ENCODE results near the gene NHSL1. TPM values are rescaled to one million over a fixed set of nuclear protein-coding genes. Genes with fewer than 3 reads are reported as not detected.

The NHSL1 gene
- total and polyA plus RNA-seq, 2 donors: 1.7 to 19.5 TPM

DNA sequence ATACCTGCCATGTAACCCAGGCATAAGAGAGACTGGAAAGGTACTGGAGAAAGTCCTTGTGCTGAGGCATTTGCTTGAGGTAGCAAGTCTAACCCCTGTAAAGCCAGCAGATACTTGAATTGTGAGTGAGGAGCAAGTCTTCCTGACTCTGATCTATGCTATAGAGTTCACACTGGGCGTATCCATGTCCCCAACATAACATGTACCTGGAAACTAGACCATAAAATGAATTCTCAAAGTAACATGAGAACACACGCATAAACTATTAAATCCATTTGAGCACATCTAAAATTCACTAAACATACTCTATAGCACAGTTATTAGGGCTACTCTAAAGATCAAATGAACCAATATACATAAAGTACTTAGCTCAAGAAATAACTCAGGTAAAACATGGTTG, 2.0 kb downstream of the NHSL1 start:
- no peak overlapping the region for H3K27ac ChIP-seq (ENCODE audit: low read depth)
- no peak for DNase-seq (ENCODE audit: extremely low spot score)
- no peaks in the 10 kb centered on the region for H3K36me3 ChIP-seq (ENCODE audit: insufficient read depth)
- no peak overlapping the region for H3K4me3 ChIP-seq (ENCODE audit: low read depth, low read length)
- WGBS: 97% methylated on average over 2 of the region's 2 CpGs
- no peaks in the 10 kb centered on the region for H3K4me1 ChIP-seq (ENCODE audit: insufficient read depth)

DNA sequence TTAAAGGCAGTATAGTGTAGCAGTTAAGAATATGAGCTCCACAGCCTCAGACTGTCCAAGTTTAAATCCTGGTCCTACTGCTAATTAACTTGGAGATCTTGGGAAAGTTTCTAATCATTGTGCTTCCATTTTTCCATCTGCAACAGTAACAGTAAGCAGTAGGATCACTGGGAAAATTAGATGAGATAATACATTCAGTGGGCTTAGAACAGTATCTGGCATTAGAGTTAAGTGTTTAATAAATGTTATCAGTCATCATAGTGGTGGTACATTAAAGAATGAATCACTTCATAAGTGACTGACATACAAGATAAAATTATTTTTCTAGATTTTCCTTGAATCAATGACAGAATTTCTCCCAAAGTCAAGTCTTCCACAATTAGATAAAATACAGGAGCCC, 5.0 kb downstream of the NHSL1 start:
- Histone ChIP-seq H3K4me3 (ENCODE audit: low read depth, low read length) (no peak overlapping the region), H3K36me3 (ENCODE audit: insufficient read depth) (no peaks in the 10 kb centered on the region), H3K27ac (ENCODE audit: low read depth) (no peak overlapping the region), H3K4me1 (ENCODE audit: insufficient read depth) (no peaks in the 10 kb centered on the region)
- no peak for DNase-seq (ENCODE audit: extremely low spot score)

DNA sequence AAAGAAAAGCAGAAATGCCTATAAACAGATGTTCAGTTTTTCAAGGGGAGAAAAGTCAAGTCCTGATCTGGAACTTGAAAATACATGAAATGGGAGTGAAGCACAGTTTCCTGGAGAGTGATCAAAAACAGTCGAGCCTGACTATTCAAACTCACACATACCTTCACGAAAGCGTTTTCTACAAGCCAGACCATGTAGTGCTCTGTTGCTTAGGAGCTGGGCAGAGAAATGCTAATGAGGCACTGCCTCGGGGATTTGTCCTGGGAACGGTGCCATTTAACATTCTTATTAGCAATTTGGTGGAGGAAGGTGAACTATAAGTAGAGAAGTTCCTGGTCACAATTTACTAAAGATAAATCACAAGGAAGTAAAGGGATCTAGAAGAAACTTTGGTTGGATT, 5.9 kb downstream of the NHSL1 start:
- WGBS: 27% methylated on average over 5 of the region's 5 CpGs
- Histone ChIP-seq H3K4me3 (ENCODE audit: low read depth, low read length) (no peak overlapping the region), H3K27ac (ENCODE audit: low read depth) (no peak overlapping the region), H3K4me1 (ENCODE audit: insufficient read depth) (no peaks in the 10 kb centered on the region), H3K36me3 (ENCODE audit: insufficient read depth) (no peaks in the 10 kb centered on the region)
- no peak for DNase-seq (ENCODE audit: extremely low spot score)

DNA sequence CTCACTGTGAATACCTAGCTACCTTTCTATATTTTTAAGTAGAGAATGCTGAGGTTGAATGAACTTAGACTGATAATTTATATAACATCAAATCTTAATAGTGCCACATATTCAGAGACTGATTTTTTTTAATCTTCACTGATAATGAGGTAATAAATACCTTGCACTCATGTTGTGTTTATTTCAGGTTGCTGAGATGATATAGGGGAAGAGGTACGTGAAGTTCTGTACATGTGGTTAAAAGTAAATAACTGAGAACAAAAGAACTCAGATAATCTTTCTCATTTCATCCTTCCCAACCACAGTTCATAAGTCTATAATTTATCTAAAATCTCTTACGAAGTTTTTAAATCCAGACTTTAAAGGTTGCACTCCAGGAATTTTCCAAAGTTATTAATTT, 6.4 kb downstream of the NHSL1 start:
- Histone ChIP-seq H3K36me3 (ENCODE audit: insufficient read depth) (no peaks in the 10 kb centered on the region), H3K27ac (ENCODE audit: low read depth) (no peak overlapping the region), H3K4me3 (ENCODE audit: low read depth, low read length) (no peak overlapping the region), H3K4me1 (ENCODE audit: insufficient read depth) (no peaks in the 10 kb centered on the region)
- no peak for DNase-seq (ENCODE audit: extremely low spot score)
- WGBS: 58% methylated on average over 2 of the region's 2 CpGs

DNA sequence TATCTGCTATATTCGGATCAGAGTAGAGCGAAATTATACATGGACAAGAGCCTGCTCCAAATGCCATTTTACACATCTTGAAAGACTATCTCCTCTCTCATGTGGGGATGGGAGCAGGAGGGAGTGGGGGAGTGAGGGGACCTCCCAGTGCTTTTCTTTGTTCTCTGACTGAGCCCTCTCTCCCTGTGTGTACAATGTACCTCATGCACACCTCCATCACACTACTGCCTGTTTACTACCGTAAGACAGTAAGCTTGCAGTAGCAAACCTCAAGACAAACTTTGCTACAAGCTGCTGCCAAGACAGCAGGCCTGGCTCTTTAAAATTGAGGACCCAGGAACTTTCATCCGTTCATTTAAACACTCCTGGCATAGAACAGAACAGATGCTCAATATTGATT, 7.2 kb downstream of the NHSL1 start:
- Histone ChIP-seq H3K27ac (ENCODE audit: low read depth) (no peak overlapping the region), H3K4me1 (ENCODE audit: insufficient read depth) (no peaks in the 10 kb centered on the region), H3K36me3 (ENCODE audit: insufficient read depth) (no peaks in the 10 kb centered on the region), H3K4me3 (ENCODE audit: low read depth, low read length) (no peak overlapping the region)
- no peak for DNase-seq (ENCODE audit: extremely low spot score)
- 50% methylated on average over 4 of the region's 4 CpGs for WGBS

DNA sequence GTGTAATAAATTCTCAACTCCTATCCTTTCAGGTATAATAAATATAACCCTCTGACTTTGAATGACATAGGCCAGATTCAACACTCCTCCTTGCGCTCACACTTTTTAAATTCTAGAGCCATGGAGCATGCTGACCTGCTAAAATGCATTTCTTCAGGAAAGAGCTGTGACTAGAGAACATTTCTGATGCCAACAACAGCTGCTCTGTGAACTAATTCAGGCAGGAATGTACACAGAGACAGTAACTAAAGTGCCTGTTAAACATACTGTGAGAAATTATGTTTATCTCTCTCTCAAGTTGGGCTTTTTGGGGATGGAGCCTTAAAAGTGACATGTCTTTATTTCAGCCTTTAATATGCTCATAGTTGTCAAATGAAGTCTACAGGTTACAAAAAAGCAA, 8.3 kb downstream of the NHSL1 start:
- H3K4me1 ChIP-seq (ENCODE audit: insufficient read depth): no peaks in the 10 kb centered on the region
- WGBS: 54% methylated on average over 1 of the region's 1 CpG
- H3K36me3 ChIP-seq (ENCODE audit: insufficient read depth): no peaks in the 10 kb centered on the region
- no peak for DNase-seq (ENCODE audit: extremely low spot score)
- no peak overlapping the region for H3K4me3 ChIP-seq (ENCODE audit: low read depth, low read length)
- no peak overlapping the region for H3K27ac ChIP-seq (ENCODE audit: low read depth)

DNA sequence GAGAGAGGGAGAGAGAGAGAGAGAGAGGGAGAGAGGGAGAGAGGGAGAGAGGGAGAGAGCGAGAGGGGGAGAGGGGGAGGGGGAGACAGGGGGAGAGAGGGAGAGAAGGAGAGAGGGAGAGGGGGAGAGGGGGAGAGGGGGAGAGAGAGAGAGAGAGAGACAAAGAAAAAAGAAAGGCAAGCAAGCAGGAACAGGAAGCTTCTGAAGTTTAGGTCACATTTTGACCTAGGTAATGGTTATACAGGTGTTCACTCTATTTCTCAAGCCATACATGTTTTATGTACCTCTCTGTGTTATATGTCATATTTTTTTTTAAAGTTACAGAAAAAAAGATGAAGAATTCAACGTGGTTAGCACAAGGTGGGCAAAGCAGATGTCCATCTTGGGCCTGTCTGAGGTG, 9.4 kb downstream of the NHSL1 start:
- 95% methylated on average over 2 of the region's 2 CpGs for WGBS
- Histone ChIP-seq H3K36me3 (ENCODE audit: insufficient read depth) (no peaks in the 10 kb centered on the region), H3K27ac (ENCODE audit: low read depth) (no peak overlapping the region), H3K4me3 (ENCODE audit: low read depth, low read length) (no peak overlapping the region), H3K4me1 (ENCODE audit: insufficient read depth) (no peaks in the 10 kb centered on the region)
- DNase-seq (ENCODE audit: extremely low spot score): no peak

DNA sequence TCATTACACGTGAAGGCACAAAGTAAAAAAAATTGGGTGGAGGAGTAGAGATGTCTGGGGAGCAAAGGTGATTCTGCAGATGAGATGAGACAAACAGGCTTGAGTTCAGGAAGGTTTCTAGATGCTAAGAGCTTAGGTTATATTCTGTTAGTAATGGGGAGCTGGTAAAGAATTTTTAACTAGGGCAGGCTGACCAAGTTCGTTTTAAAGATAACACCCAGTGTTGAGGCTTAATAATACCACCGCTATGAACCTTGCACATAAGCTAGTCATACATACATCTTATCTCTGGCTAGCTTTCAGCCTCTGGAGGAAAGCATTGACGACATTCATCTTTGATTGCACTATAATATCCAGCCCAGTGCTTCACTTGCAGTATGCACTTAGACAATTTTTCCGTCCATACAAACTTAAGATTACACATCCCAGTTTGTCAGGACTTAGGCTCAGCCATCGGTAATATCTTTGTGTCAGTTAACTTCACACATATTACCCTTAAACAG, 12.1 kb downstream of the NHSL1 start:
- Histone ChIP-seq H3K36me3 (ENCODE audit: insufficient read depth) (no peaks in the 10 kb centered on the region), H3K4me1 (ENCODE audit: insufficient read depth) (no peaks in the 10 kb centered on the region), H3K4me3 (ENCODE audit: low read depth, low read length) (no peak overlapping the region), H3K27ac (ENCODE audit: low read depth) (no peak overlapping the region)
- 76% methylated on average over 6 of the region's 6 CpGs for WGBS
- DNase-seq (ENCODE audit: extremely low spot score): no peak

DNA sequence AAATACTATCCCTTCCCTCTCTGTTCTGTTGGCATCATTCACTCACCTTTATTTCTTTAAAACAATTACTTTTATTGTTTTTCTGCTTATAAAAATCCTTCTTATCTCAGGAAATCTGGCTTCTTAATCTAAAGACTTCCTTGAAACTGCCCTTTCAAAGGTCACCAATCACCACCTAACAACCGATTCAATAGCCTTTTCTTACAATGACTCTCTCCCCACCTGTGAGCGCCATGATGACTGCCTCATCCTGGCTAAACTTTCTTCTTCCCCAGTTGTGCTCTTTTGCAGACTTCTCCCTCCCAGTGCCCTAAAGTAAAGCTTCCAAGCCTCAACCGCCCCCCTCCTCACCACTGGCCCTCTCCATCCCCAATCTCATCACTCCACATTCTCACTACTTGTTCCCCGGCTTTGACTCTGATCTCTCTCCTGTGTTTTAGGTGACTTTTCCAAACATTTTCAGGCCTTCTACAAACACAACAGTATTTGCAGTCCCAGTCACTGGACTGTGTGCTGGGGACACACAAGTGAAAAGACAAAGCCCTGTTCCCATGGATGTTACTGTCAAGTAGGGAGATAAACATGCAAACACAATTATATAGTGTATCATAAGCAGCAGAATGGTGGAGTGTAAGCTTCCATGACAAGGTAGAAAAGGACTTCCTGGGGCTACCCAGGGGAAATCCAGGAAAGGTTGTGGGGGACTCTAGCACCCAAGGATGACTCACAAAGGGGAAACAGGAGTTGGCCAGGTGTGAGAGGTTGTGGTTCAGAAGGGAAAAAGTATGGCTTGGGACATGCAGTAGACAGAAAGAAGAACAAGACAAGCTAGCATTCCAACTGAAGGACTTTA, 12.8 kb downstream of the NHSL1 start:
- peaks cover 2% of the 10 kb centered on the region for H3K36me3 ChIP-seq (ENCODE audit: insufficient read depth)
- no peak for DNase-seq (ENCODE audit: extremely low spot score)
- H3K4me1 ChIP-seq (ENCODE audit: insufficient read depth): no peaks in the 10 kb centered on the region
- WGBS: 88% methylated on average over 4 of the region's 4 CpGs
- H3K27ac ChIP-seq (ENCODE audit: low read depth): no peak overlapping the region
- no peak overlapping the region for H3K4me3 ChIP-seq (ENCODE audit: low read depth, low read length)

DNA sequence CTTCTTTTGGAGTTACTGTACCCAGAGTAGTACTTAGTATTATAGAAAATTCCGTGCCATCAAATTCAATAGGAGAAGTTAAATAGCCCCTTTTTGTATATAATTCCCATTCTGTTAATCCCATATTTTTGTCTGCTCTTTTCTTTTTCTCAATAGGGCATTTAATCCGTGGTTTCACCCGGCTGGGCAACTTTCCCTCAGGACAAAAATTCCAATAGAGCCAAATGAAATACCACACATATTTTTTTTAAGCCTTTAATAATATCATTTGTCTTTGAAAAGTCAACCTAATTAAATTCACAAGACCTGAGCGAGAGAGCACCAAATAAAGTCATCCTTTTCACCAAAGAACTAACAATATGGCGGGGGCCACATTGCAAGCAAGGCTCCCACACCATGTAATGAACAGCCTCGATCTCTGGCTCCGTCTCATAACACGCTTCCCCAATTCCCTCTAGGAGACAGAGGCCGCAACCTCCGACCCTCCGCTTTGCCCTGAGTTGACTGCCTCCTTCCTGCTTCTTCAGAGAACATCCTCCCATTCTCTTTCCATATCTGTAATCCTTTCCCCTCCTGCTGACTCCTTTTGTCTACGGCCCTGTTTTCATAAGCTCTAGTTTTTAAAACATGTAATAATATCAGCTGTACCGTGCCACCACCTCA, 13.6 kb downstream of the NHSL1 start:
- no peak for DNase-seq (ENCODE audit: extremely low spot score)
- Histone ChIP-seq H3K4me1 (ENCODE audit: insufficient read depth) (no peaks in the 10 kb centered on the region), H3K36me3 (ENCODE audit: insufficient read depth) (peaks cover 2% of the 10 kb centered on the region), H3K27ac (ENCODE audit: low read depth) (no peak overlapping the region), H3K4me3 (ENCODE audit: low read depth, low read length) (no peak overlapping the region)
- 86% methylated on average over 13 of the region's 13 CpGs for WGBS

DNA sequence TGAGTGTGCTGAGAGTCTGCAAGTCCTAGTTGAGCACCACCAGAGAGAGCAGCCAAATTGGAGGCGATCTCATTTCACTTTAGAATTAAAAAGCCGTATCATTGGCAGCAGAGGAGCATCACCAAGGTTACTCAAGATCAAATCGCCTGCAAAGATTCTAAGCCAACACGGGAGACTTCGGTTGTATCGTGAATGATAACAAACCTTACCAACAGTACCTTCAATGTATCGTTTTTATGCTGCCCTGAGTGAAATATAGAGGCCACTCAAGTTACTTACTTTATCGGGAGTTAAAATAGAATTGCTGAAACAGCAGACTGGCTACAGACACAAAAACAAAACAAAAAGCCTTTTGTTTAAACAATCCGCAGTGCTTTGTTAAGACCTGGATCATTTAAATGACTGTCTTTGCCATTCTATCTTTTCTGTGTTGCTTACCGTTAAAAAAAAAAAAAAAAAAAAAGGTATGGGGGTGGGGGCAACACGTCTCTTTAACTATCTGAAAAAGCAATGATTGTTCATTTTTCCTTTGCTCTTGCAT, 14.2 kb downstream of the NHSL1 start:
- DNase-seq (ENCODE audit: extremely low spot score): no peak
- WGBS: 22% methylated on average over 11 of the region's 11 CpGs
- H3K4me1 ChIP-seq (ENCODE audit: insufficient read depth): no peaks in the 10 kb centered on the region
- no peak overlapping the region for H3K27ac ChIP-seq (ENCODE audit: low read depth)
- no peak overlapping the region for H3K4me3 ChIP-seq (ENCODE audit: low read depth, low read length)
- peaks cover 2% of the 10 kb centered on the region for H3K36me3 ChIP-seq (ENCODE audit: insufficient read depth)

DNA sequence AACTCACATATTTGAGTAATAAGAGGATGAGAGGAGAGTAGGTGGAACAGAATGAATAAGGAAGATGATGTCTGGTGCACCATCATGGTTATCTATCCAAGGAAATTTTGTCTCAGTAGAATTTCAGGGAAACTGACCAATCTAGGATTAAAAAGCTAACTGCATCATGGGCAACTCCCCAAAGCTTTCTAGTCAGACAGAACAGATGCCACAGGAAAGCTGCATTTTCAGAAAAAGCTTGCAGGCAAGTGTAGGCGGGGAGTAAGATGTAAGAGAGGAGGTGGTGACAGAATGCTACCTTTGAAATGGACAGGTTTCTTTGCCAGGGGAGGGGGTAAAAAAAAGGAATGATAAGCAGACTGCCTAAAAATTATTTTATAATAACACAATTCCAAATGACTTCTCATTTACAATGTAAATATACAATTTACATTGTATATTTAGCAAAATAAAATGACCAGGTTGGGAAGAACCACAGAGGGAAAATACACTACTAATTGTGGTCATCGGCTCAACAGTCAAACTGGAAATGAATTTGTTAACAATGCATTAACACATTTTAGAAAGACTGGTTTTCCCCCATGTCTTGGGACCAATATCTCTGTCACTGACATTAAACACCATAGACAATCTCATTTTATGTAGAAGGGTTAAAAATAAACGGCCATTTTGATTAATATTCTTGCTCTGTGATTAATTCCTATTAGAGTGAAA, 15.1 kb downstream of the NHSL1 start:
- H3K4me1 ChIP-seq (ENCODE audit: insufficient read depth): no peaks in the 10 kb centered on the region
- no peak overlapping the region for H3K4me3 ChIP-seq (ENCODE audit: low read depth, low read length)
- 93% methylated on average over 3 of the region's 3 CpGs for WGBS
- peaks cover 2% of the 10 kb centered on the region for H3K36me3 ChIP-seq (ENCODE audit: insufficient read depth)
- DNase-seq (ENCODE audit: extremely low spot score): no peak
- no peak overlapping the region for H3K27ac ChIP-seq (ENCODE audit: low read depth)

DNA sequence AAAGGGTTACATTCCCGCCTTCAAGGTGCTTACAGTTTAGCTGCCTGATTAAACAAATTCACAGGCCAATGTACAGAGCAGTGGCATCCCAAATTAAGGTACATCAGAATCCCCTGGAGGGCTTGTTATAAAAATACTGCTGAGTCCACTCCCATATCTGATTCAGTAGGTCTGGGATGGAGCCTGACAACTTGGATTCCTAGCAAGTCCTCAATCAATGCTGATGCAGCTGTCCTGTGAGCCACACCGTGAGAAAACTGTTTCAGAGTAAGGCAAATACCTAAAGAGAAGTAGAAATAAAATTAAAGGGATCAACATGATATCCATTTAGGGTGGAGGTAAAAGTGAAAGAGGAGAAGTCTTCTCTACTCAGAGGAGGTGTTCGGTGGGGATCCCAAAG, 16.5 kb downstream of the NHSL1 start:
- H3K27ac ChIP-seq (ENCODE audit: low read depth): no peak overlapping the region
- H3K4me3 ChIP-seq (ENCODE audit: low read depth, low read length): no peak overlapping the region
- H3K36me3 ChIP-seq (ENCODE audit: insufficient read depth): peaks cover 2% of the 10 kb centered on the region
- H3K4me1 ChIP-seq (ENCODE audit: insufficient read depth): no peaks in the 10 kb centered on the region
- WGBS: 94% methylated on average over 3 of the region's 3 CpGs
- no peak for DNase-seq (ENCODE audit: extremely low spot score)

Measured in urinary bladder (tissue), 4 donors.